PC-9 (cell line): ENCODE data around the gene MAGEB3. TPM values are rescaled to one million over a fixed set of nuclear protein-coding genes. Genes with fewer than 3 reads are reported as not detected.

Experiments used
- BruUV-seq: library from RNA; stranded (reverse); fragments of 400-500 nt; replicated peaks from 2 replicates; lab custom pipeline; 2021; lab: Mats Ljungman, UMichigan
- CTCF ChIA-PET: fragments of 300-600 bp; sonication (Branson Sonifier 250); formaldehyde crosslinking; loops from one replicate; lab custom pipeline; 2022; ENCODE audit warnings: antibody characterized with exemption; lab: Charles Lee
- POLR2A ChIA-PET: fragments of 300-600 bp; sonication (Branson Sonifier 250); formaldehyde crosslinking; loops from one replicate; lab custom pipeline; 2022; ENCODE audit warnings: antibody characterized with exemption; ENCODE audit not compliant: unreplicated experiment; lab: Charles Lee
- DNase-seq, 2 experiments: peaks; one replicate each; pipeline versions ENCODE4 v3.0.0 to v3.0.0-alpha.2; 2015 to 2022; ENCODE audit warnings: mixed read lengths in 1 of 2
- H2AFZ ChIP-seq: fragments of 200-600 bp; sonication (generic); 2 replicates; pipeline ENCODE4 v1.8.1; 2017; ENCODE audit warnings: antibody characterized with exemption
- H3F3A ChIP-seq: fragments of 200-600 bp; sonication (generic); 2 replicates; pipeline ENCODE4 v1.8.1; 2017; ENCODE audit warnings: antibody characterized with exemption, mild to moderate bottlenecking, low read depth; ENCODE audit not compliant: insufficient read depth
- H3K27ac ChIP-seq: fragments of 200-600 bp; sonication (generic); 2 replicates; pipeline ENCODE4 v1.6.1; 2016; ENCODE audit warnings: mixed run types
- H3K27me3 ChIP-seq: fragments of 200-600 bp; sonication (generic); 2 replicates; pipeline ENCODE4 v1.6.1; 2016; ENCODE audit warnings: low read depth, mixed run types; ENCODE audit not compliant: insufficient read depth
- H3K36me3 ChIP-seq: fragments of 200-600 bp; sonication (generic); 2 replicates; pipeline ENCODE4 v1.6.1; 2016; ENCODE audit warnings: low read depth, mixed run types
- H3K4me1 ChIP-seq: fragments of 200-600 bp; sonication (generic); replicated peaks from 2 replicates; pipeline ENCODE4 v1.6.1; 2016; ENCODE audit warnings: mixed run types; ENCODE audit not compliant: insufficient read depth
- H3K4me2 ChIP-seq: fragments of 200-600 bp; sonication (generic); 2 replicates; pipeline ENCODE4 v1.6.1; 2017; ENCODE audit warnings: mixed run types
- H3K4me3 ChIP-seq: fragments of 200-600 bp; sonication (generic); 2 replicates; pipeline ENCODE4 v1.6.1; 2016; ENCODE audit warnings: mixed run types
- H3K79me2 ChIP-seq: fragments of 200-600 bp; sonication (generic); 2 replicates; pipeline ENCODE4 v1.6.1; 2017; ENCODE audit warnings: low read depth, mixed run types
- H3K9me2 ChIP-seq: fragments of 200-600 bp; sonication (generic); 2 replicates; pipeline ENCODE4 v1.8.1; 2017; ENCODE audit warnings: mild to moderate bottlenecking; ENCODE audit not compliant: insufficient read depth
- H3K9me3 ChIP-seq: fragments of 200-600 bp; sonication (generic); 2 replicates; pipeline ENCODE4 v1.8.1; 2016; ENCODE audit warnings: low read depth; ENCODE audit not compliant: insufficient read depth
- H4K20me1 ChIP-seq: fragments of 200-600 bp; sonication (generic); 2 replicates; pipeline ENCODE4 v1.8.1; 2017; ENCODE audit not compliant: insufficient read depth
- EZH2 ChIP-seq: fragments of 200-600 bp; sonication (generic); IDR thresholded peaks from 2 replicates; pipeline ENCODE4 v1.8.0; 2017; ENCODE audit warnings: antibody characterized with exemption, low read depth
- intact Hi-C: fragments of 100-400 bp; cut with micrococcal nuclease; formaldehyde crosslinking; loops from one replicate; pipeline ENCODE4 v1.10.0; 2022; ENCODE audit not compliant: unreplicated experiment
- total RNA-seq: library from RNA; stranded (reverse); gene quantifications from 2 replicates; pipeline ENCODE4 v1.2.3, GENCODE V29; 2021
- TF ChIP-seq, protein P1 (sequence below): fragments of 200-600 bp; sonication (generic); conservative IDR thresholded peaks from 2 replicates; pipeline ENCODE4 v1.6.1; 2017; ENCODE audit warnings: mixed run types, antibody characterized with exemption, mild to moderate bottlenecking, moderate library complexity

Gene MAGEB3
- total RNA-seq, 1 experiment from 2014 or later = not detected

GRCh38 chrX:30246769-30247489 lies 16.5 kb downstream of the MAGEB3 start, which contains the start of gene MAGEB1:
Gene MAGEB1 (plus strand): TSS chrX:30247146. CDS start chrX:30250494, 3,348 bp downstream.
- Histone ChIP-seq H3K9me3 (no peaks in the 10 kb centered on the region), H4K20me1 (no peaks in the 10 kb centered on the region), H3K9me2 (no peaks in the 10 kb centered on the region), H3K4me3 (no peak within 1 kb of the TSS), H3K4me1 (no peaks in the 10 kb centered on the region), H3K27me3 (no peaks in the 10 kb centered on the region), H3K4me2 (no peak within 1 kb of the TSS), H2AFZ (no peak within 1 kb of the TSS), H3K79me2 (no peaks in the 10 kb centered on the region), H3K36me3 (no peaks in the 10 kb centered on the region), H3F3A (no peaks in the 10 kb centered on the region), H3K27ac (no peak within 1 kb of the TSS)
- BruUV-seq = no TSS peak
- no peak for DNase-seq
- CTCF ChIA-PET = no interaction called here
- intact Hi-C loops = no loop called here
- TF ChIP-seq, protein P1, sequence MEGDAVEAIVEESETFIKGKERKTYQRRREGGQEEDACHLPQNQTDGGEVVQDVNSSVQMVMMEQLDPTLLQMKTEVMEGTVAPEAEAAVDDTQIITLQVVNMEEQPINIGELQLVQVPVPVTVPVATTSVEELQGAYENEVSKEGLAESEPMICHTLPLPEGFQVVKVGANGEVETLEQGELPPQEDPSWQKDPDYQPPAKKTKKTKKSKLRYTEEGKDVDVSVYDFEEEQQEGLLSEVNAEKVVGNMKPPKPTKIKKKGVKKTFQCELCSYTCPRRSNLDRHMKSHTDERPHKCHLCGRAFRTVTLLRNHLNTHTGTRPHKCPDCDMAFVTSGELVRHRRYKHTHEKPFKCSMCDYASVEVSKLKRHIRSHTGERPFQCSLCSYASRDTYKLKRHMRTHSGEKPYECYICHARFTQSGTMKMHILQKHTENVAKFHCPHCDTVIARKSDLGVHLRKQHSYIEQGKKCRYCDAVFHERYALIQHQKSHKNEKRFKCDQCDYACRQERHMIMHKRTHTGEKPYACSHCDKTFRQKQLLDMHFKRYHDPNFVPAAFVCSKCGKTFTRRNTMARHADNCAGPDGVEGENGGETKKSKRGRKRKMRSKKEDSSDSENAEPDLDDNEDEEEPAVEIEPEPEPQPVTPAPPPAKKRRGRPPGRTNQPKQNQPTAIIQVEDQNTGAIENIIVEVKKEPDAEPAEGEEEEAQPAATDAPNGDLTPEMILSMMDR = no peak
- TF ChIP-seq EZH2 = no peak
- POLR2A ChIA-PET = no interaction called here

DNA sequence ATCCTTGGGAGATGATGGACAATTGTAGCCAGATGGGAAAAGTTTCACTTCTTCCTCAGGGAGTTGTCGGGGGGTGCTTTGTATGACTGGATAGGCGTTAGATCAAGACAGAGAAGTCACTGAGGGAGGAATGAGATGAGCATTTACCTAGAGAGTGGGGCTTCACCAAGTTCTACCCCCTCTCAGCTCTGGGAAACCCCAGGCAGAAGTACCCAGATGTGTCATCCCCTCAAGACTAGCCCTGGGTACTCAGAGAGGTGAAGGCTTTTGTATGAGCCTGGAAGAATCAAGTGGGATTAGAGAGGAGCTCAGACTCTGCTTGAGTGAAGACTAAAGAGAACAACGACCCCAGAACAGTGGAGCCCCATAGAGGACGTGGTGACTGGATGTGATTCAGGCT lies 18.4 kb downstream of the MAGEB3 start:
- no peaks in the 10 kb centered on the region for H3K9me3 ChIP-seq
- H2AFZ ChIP-seq = no peak overlapping the region
- no peaks in the 10 kb centered on the region for H3K79me2 ChIP-seq
- intact Hi-C loops = no loop called here
- POLR2A ChIA-PET = no interaction called here
- H3K4me3 ChIP-seq = no peak overlapping the region
- no peak overlapping the region for H3K4me2 ChIP-seq
- CTCF ChIA-PET = no interaction called here
- DNase-seq = no peak
- H3K27me3 ChIP-seq = no peaks in the 10 kb centered on the region
- H3K27ac ChIP-seq = no peak overlapping the region
- BruUV-seq = no TSS peak
- no peaks in the 10 kb centered on the region for H3K36me3 ChIP-seq
- H3F3A ChIP-seq = no peaks in the 10 kb centered on the region
- no peak for TF ChIP-seq EZH2
- TF ChIP-seq, protein P1 = no peak
- H3K9me2 ChIP-seq = no peaks in the 10 kb centered on the region
- no peaks in the 10 kb centered on the region for H4K20me1 ChIP-seq
- H3K4me1 ChIP-seq = no peaks in the 10 kb centered on the region

- H3K36me3 ChIP-seq = no peaks in the 10 kb centered on the region
- H4K20me1 ChIP-seq = no peaks in the 10 kb centered on the region
- intact Hi-C loops = no loop called here
- no peak overlapping the region for H2AFZ ChIP-seq
- H3K4me1 ChIP-seq = no peaks in the 10 kb centered on the region
- H3K27me3 ChIP-seq = no peaks in the 10 kb centered on the region
- H3K9me3 ChIP-seq = no peaks in the 10 kb centered on the region
- TF ChIP-seq, protein P1 = no peak
- no peak for TF ChIP-seq EZH2
- no peak for DNase-seq
- CTCF ChIA-PET = no interaction called here
- no peak overlapping the region for H3K4me2 ChIP-seq
- H3F3A ChIP-seq = no peaks in the 10 kb centered on the region
- POLR2A ChIA-PET = no interaction called here
- BruUV-seq = no TSS peak
- H3K79me2 ChIP-seq = no peaks in the 10 kb centered on the region
- no peak overlapping the region for H3K27ac ChIP-seq
- no peak overlapping the region for H3K4me3 ChIP-seq
- no peaks in the 10 kb centered on the region for H3K9me2 ChIP-seq
Measured at GRCh38 chrX:30253257-30253656, 22.8 kb downstream of the MAGEB3 start.
